GM19467 (cell line): ENCODE data around the gene ABCA9.

Experiments
- ATAC-seq: cut with Tn5 transposase; IDR thresholded peaks from one replicate; pipeline ENCODE4 v1.9.1; 2021; ENCODE audit warnings: mild to moderate bottlenecking, moderate library complexity; ENCODE audit not compliant: unreplicated experiment

Gene ABCA9

DNA sequence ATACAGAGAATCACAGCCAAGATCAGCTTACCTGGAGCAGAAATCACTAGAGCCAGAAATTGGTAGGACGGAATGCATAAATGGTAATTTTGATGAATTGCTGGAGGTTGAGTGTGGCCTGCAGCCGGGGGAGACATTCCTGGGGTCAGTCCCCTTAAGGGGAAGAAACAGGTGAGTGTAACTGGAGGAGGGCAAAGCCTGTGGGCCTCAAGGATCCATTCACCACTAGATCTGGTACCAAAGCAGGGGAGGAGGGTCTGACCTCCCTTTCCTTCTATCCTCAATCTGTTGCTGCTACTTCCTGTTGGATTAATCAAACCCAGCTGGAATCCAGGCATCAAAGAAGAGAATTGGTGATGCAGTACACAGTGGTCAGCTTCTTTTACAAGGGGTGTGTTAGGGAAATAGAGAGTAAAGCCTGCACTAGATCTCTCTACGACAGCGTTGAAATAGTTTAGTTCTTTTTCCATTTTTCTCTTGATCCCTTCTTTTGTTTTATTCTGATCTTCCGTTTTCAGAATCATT lies 8.6 kb upstream of the ABCA9 start:
- no peak for ATAC-seq

DNA sequence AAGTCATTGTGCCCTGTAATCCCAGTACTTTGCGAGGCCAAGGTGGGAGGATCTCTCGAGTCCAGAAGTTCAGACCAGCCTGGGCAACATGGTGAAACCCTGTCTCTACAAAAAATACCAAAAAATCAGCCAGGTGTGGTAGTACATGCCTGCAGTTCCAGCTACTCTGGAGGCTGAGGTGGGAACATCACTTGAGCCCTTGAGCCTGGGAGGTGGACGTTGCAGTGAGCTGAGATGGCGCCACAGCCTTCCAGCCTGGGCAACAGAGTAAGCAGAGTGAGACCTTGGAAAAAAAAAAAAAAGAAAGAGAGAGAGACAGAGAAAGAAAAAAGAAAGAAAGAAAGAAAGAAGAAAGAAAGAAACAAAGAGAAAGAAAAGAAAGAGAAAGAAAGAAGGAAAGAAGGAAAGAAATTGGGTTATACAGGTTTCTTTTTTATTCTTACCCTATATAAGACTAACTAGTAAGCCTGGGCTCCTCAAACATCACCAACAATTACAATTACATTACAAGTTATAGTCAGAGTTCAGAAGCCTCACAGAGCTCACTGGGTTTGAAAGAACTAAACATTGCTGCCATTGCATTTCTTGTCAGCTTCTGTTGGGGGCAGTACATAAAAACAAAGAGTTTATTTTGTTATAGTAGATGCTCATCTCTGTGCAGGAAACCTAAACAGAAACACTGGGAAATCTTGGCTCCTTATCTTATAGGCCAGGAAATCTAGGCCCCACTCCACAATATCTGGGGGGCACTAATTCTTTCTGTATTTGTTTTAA lies 6.7 kb upstream of the ABCA9 start:
- ATAC-seq: no peak

DNA sequence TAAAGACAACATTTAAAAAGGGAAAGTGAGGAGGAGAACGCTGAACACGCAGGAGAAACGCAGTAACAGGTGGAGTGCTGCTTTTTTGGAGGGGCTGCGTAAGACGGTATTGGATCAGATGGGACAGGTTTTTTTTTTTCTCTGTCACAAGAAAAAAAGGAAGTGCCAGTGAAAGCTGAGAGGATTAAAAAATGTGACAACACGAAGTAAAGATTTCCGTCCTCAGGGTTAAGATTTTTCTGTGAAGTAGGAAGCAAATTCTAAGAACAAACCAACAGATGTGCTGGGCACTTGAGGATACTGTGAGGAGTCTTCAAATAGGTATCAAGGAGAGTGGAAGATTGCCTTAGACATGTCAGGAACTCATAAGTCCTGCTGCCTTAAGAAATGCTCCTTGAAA lies 5.8 kb upstream of the ABCA9 start:
- ATAC-seq: no peak

DNA sequence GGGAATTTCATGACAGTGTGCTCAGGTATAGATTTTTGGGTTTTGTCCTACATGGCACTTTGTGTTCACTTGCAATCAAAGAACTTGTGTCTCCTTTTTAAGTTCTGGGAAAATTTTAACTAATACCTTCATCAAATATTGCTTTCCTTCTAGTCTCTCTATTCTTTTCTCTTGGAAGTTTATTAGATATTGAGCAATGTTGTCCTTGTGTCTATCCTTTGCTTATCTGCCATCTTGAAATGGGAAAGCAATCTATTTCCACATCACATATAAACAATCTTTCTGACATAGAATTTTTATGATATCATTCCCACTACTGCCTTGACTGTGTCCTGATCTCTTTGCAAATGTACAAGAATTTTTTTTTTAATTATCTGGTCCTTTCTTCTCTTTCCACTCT lies 4.4 kb upstream of the ABCA9 start:
- ATAC-seq: no peak

DNA sequence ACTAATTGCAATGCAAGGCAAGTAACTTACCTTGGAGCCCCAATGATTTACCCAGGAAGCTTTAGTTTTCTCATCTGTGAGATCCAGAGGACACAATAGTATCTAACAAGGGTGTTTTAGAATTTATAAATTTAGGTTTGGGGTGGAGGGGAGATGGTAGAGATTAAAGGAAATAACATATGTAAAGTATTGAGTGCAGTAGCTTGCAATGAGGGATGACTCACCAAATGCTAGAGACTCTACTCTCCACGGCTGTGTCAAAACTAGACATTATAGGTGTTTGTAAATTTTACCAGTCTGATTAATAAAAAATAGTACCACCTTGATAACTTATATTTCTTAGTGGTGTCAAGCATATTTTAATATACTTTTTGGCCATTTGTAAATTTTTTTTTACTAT lies 3.7 kb upstream of the ABCA9 start:
- ATAC-seq: no peak

DNA sequence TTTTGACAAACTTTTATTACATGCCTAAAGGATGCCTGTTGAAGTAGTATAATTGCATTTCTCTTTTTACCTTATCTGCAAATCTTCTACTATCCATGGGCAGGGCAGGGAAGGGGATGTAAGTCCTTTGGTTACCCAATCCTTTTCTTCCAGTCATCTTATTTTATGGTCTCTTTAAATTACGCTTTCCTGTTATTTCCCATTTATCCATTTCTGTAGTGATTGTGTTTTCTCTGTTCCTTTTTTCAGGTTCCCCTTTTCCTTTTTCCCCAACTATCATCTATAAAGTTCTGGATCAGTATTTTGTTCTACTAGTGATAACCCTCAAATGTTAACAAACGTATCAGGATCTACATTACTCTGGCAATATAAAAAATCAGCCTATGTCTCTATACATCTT lies 3.3 kb upstream of the ABCA9 start:
- no peak for ATAC-seq

DNA sequence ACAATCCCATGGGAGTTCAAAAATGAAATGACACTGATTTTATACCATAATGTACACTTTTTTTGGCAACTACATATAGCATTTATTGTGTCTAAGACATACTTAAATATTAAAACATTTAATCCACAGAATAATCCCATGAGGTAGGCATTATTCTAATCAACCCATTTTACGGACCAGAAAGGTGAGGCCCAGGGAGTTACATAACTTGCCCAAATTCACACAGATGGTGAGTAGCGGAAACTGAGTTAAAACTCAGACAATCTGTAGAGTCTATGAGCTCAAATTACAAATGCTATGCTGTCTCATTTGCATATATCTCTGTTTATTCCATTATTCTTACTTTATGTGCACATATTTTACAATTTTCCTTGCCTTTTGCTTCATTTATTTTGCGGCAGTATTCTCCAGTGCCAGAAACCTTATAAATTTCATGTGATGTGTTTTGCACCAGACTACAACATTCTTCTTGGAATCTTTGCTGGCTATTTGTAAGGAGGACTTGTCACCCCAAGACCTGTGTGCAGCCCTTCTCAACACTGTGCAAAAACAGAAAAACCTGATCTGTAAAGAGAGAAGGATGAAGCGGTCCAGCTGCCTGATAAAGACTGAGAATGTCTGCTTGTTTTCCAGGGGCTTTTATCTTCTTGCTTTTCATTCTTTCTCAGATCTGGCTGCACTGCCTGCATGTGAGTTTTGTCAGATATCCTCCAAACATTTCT lies 2.3 kb upstream of the ABCA9 start:
- ATAC-seq: no peak

DNA sequence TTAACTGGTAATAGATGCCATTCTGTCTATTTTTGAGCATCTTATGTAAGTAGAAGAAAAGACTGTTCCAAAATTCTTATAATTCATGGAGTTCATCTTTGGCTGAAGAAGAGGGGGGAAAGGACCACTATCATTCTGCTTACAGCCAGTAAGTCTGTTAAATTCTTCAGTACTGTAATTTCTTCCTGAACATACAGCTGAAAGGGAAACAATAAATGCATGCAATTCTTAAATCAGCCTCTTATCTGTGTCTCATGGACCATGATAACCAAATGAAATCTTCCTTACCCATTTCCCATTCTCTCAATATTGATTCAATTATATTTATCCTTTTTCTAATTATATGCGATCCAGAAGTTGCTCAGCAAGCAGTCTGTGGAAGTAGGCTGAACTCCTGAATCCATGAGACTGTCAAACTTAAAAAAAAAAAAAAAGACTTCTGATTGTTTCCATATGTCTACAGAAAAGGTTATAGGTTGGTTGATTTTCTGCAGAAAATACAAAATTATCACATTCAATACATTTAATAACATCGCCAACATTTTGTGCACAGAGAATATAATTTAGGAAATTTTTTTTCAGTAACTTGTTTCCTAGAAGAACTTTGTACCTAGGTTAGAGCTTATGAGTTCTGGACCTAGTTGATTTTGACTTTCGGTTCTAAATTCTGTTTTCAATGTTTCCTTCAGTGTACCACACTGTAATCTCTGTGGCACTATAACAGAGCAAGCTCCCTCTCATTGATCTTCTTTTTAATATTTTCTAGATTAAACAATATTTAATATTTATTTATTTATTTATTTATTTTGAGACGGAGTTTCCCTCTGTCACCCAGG lies 1.2 kb upstream of the ABCA9 start:
- ATAC-seq: no peak

DNA sequence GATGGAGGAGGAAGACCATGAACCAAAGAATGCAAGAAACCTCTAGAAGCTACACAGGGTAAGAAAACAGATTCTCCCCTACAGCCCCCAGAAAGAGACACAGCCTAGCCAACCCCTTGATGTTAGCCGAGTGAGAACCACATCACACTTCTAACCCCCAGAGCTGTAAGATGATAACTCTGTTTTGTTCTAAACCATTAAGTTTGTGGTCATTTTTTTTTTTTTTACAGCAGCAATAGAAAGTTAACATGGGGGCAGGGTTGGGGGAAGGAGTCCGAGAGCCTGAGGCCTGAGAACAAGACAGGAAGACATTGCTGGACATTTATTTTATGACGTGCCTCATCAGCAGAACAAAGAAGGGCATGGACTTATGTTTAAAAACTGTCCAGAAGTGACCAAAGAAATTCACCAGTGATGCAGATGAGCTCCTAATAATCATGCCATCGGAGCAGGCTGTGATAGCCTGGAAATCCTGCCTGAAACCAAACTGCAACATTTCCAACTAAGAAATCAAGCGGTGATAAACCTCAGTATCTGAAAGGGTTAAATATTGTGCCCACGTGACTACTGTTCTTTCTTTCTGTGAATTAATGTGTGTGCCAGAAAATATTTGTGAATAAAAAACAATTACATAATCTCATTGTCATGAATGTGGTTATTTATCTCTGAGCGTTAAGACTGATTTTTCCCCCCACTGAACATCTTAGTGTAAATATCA lies 1.1 kb downstream of the ABCA9 start:
- no peak for ATAC-seq

DNA sequence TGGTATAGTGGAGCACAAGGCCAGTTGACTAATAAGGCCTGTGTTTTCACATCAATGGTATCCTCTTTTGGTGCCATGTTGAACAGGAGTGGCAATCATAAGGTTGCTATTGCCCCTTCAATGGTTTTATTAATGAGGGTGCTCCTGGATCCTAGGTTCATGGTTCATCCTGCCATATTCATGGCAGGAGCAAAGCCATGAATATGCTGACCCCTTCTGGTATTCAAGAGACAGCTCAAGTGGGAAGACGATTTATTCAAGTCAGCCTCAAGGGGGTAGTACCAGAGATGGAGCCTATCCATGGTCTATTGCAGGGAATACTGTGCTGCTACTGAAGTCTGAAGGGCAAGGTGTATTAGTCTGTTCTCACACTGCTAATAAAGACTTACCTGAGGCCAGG lies 2.6 kb downstream of the ABCA9 start:
- no peak for ATAC-seq

DNA sequence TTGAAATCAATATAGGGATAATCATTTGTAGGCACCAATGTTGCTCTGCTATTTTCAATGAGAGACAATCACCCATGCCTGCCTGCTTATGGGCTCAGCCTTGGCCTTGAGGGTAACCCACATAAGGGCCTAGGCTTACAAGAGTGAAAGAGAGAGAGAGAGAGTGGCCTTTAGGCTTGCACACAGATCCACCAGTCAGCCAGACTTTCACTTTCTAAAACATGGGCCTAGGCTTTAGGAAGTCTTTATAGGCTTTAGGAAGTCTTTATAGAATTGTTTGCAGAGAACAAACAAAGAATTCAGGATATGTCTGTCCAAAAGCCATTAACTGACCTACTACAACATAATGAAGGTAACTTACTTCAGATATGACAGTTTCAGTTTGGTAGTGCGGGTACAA lies 3.4 kb downstream of the ABCA9 start:
- no peak for ATAC-seq

DNA sequence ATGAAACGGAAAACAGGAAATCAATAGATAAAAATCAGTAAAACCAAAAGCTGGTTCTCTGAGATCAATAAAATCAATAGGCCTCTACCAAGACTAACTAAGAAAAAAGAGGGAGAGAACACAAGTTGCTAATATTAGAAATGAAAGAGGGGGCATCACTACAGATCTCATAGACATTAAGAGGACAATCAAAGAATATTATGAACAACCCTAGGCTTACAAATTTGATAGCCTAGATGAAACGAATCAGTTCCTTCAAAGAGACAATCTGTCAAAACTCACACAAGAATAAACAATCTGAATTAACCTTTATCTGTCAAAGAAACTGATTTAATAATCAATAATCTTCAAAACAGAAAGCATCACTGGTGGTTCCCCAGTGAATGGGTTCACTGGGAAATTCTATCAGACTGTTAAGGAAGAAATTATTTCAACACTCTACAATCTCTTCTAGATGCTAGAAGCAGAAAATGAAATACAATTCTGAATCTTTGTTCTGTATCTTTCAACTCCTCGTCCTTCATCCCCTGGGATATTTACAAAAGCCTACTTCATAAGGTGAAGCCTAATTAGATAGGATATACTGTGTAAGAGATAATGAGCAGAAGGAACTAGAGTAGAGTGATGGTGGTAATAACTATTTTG lies 4.4 kb downstream of the ABCA9 start:
- ATAC-seq: no peak

DNA sequence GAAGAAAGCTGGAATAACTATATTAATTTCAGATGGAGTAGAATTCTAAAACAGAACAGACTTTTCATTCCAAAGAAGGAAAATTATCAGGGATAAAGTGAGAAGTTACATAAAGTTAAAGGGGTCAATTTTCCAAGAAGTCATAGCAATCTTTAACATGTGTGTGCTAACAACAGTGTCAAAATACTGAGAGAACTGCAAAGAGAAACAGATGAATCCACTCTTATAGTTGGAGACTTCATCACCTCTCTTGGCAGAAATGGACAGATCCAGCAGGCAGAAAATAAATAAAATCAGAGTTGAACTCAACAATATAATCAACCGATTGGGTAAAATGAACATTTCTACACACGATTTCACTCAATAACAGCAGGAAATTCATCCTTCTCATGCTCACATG lies 5.4 kb downstream of the ABCA9 start:
- no peak for ATAC-seq

DNA sequence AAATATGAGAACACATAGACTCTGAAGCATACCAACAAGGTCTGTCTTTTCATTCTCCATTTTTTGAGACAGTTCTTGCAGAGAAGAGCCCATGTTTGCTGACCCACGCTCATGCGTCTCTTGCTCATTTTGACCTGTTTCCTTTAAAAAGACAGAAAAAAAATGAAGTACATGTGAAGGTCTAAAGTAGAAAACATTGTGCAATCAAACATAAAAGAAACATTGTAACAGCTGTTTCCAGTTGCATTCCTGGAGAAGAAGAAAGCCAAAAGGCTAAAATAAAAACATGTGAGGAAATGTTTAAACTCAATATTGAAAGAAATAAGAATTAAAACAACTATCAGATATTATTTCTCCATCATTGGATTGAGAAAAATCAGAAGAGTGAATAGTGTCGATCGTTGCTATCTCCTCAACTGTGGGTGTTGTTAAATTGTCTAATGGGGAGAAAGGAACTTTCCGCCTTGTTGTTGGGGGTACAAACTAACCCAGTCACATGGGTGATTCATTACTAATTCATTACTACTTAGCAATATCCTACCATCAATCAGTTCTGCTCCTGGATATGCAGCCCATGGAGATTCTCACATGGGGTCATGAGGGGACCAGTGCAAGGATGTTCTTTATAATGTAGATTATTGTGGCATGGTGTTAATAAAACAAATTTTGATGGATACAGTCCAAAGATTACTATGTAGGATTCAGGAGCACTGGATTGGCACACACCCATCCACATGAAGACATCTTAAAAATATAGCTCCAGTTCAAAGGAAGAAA lies 9.5 kb downstream of the ABCA9 start:
- no peak for ATAC-seq

DNA sequence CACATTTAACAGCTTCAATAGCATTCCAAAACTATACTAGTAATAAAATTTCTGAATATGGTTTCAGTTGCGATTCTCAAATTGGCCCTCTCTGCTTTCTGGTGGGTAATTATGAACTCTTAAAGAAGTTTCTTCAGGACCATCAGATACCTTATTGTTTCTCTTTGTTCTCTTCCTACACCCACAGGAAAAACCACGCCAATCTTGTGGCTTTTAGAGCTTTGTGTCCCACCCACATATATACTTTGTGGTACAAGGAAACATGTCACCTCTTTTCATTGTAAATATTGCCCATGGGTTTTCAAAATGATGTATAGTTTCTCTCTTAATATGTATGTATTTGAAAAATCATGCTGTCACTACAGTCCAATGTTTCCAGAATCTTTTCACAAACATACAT lies 12.1 kb downstream of the ABCA9 start:
- no peak for ATAC-seq

DNA sequence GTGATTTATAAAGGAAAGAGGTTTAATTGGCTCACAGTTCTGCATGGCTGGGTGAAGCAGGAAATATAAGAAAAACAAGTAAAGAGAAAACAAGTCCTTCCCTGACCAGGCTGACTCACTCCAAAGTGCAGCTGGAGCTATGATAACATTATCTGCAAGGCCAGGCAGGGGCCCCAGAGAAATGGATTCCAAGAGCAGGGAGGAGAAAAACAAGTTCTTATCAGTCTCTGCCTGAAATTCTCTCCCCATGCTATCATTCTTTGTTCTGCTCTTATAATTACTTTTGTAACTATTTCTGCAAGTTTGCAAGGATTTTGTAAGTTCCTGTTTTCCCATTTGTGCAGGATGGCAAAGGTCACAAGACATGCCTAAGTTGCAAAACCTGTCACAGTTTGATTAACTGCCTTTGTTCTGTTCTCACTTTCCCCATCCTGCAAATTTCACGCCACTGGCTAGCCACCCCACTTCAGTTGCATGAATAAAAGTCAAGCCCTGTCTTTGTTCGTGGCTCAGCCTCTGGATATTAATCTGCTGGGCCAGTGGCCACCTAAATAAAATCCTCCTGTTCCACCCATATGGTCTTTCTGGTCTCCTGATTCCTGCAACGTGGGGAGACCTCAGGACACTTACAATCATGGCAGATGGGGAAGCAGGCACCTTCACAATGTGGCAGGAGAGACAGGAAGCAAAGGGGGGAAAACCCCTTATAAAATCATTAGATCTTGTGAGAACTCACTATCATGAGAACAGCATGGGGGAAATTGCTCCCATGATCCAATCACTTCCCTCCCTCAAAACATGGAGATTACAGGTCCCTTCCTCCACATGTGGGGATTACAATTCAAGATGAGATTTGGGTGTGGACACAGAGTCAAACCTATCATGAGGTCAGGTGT lies 13.1 kb downstream of the ABCA9 start:
- ATAC-seq: no peak

DNA sequence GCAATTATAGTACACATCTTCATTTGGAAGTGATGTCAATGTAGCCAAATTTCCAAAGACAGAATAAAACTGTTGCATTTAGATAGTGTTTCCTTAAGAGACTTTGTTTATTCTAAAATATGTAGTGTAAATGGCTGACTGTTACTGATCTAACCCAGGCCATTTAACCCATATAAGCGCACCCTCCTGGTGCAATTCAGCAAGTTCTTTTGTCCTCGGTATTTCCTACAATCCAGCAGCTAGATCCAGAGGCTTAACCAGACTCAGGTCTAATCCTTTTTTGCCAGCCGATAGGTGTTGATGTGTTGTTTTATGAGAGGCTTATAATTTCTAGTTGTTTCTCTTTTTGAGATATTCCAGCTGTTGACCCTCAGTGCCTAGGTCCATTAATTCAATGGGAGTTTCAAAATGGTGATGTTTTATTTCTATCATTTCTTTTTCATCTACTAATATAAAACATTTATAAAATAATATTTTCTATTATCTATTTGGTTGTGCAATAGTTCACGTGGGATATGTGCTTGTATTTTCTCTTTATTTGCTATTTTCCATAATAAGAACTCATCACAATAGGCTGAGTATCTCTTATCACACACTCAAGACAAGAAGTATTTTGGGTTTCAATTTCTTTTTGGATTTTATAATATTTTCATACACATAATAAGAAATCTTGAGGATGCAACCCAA lies 14.5 kb downstream of the ABCA9 start:
- ATAC-seq: no peak

DNA sequence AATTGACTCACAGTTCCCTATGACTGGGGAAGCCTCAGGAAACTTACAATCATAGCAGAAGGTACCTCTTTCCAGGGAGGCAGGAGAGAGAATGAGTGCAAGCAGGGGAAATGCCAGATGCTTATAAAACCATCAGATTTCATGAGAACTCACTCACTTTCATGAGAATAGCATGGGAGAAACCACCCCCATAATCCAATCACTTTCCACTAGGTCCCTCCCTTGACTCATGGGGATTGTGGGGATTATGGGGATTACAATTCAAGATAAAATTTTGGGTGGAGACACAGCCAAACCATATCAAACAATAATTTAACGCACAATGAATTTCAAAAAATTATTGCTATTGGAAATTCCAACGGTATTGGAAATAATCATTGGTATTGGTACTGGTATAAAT lies 15.1 kb downstream of the ABCA9 start:
- no peak for ATAC-seq
